SW480 (cell line): ENCODE measurements around the gene IL4.
"Not testable (repeated sequence)": the region's sequence is repeated elsewhere in the genome, so short reads cannot be mapped to it uniquely, and the experiment has no call there.

ENCODE experiments used
- DNase-seq: peaks from one replicate; pipeline ENCODE4 v3.0.0-alpha.2; 2016; ENCODE audit warnings: low spot score

IL4 gene

GRCh38 chr5:132673939-132674630 is at the start of gene IL4:
IL4 (plus strand) TSS chr5:132673989; CDS start chr5:132674051, 62 bp downstream.
- no peak for DNase-seq

DNA sequence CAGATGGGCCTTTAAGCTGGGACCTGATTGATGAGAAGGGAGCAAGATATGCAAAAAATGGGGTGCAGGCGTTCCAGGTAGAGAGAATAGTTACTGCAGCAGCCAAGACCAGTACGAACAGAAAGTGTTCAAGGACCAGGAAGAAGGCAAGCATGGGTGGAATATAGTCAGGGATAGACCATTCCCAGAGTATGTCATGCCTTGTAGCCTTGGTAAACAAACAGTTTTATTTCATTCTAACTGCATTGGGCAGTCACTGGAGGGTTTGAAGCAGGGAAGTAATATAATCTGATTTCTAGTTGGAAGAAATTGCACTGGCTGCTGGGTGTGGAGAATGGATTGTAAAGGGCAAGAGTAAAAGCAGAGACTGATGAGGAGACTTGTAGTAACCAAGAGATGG is 46.3 kb upstream of the IL4 start:
- no peak for DNase-seq

GRCh38 chr5:132628814-132629213 is 45.0 kb upstream of the IL4 start:
- DNase-seq = no peak

- no peak for DNase-seq
Observed at GRCh38 chr5:132629230-132629944, 44.4 kb upstream of the IL4 start.

DNA sequence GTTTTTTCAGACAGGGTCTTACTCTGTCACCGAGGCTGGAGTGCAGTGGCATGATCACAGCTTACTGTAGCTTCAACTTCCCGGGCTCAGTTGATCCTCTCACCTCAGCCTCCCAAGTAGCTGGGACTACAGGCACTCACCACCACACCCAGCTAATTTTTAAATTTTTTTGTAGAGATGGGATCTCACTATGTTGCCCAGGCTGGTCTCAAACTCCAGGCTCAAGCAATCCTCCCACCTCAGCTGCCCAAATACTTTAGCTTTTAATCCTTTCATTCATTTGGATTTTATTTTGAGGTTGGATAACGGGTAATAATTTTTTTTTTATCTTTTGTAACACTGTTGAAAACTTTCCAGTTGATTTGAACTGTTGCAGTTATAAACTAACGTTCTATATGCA is 40.2 kb upstream of the IL4 start:
- DNase-seq = not testable (repeated sequence)

- no peak for DNase-seq
Observed at GRCh38 chr5:132635873-132636272, 37.9 kb upstream of the IL4 start.

DNA sequence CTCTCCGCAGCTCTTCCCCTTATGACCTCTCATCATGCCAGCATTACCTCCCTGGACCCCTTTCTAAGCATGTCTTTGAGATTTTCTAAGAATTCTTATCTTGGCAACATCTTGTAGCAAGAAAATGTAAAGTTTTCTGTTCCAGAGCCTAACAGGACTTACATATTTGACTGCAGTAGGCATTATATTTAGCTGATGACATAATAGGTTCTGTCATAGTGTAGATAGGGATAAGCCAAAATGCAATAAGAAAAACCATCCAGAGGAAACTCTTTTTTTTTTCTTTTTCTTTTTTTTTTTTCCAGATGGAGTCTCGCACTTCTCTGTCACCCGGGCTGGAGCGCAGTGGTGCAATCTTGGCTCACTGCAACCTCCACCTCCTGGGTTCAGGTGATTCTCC is 36.5 kb upstream of the IL4 start:
- no peak for DNase-seq

DNA sequence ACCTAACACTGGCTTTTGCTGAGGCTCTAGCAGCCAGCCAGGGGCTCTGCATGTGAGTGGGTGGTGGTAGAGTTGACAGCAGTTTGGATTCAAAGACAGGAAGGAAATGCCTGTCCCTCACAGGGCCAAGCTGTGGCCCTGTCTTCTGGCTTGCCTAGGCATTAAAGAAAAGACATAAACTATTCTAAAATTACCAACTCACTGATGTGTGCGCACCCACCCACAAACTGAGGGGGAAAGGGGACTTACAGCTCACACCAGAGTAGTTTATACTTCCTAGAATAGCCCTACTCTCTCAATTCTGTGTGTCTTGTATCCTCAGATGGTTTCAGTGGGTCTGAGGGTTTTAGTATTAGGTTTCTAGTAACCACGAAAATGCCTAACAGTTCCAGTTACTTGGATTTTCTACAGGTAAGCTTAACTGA is 34.1 kb upstream of the IL4 start:
- DNase-seq = no peak

- DNase-seq = no peak
Observed at GRCh38 chr5:132640613-132641012, 33.2 kb upstream of the IL4 start.

DNA sequence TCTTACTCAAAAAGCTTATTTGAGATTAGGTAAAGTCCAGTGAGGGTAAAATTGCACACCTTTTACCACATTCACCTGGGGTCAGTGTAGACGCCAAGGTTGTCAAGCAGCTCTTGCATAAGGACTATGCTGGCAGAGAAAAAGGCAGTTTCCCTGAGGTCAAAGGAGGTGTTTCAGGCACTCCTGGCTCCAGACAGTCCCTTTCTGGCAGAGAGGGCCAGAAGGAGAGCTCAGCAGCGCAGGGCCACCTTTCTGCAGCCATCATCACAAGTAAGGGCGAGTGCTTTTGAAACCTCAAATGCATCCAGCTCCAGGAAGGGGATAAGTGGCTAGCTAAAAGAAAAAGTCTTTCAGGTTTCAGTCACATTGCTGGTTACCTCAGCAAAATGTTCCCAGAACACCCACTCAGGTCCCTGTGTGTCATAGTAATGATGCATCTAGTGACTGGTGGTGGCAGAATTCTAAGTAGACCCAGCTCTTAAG is 32.5 kb upstream of the IL4 start:
- no peak for DNase-seq

DNA sequence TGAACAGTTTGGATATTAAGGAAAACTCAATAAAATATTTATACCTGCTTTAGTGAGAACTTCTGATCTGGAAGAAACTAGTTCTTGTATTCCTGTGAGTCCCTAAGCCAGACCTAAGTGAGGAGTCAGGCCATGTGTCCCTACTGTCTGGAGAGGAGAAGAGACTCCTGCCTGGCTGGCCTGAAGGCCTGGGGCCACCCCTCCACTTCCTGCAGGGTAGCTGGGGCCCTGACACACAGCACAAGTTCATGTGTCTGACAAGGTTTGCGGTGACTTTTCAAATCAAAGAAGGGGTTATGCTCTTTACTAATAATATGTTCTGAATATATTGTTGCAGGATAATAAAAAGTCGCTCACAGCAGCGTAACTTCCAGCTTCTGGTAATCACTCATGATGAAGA is 31.9 kb upstream of the IL4 start:
- DNase-seq = no peak

DNA sequence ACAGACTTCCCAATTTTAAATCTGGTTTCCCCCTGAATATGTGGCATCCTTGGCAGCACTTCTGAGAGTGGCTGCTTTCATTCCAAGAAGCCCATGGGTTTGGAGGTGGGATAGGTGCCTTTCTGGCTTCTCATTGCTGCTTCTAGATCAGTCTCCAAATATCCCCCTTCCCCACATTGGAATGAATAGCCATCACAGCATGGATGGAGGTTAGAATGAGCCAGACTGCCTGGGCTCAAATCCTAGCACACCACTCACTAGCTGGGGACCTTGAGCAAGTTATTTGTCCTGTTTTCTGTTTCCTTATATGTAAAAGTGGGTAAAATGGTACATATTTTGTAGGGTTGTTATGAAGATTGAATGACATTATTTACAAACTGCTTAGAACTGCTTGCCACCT is 29.6 kb upstream of the IL4 start:
- no peak for DNase-seq

DNA sequence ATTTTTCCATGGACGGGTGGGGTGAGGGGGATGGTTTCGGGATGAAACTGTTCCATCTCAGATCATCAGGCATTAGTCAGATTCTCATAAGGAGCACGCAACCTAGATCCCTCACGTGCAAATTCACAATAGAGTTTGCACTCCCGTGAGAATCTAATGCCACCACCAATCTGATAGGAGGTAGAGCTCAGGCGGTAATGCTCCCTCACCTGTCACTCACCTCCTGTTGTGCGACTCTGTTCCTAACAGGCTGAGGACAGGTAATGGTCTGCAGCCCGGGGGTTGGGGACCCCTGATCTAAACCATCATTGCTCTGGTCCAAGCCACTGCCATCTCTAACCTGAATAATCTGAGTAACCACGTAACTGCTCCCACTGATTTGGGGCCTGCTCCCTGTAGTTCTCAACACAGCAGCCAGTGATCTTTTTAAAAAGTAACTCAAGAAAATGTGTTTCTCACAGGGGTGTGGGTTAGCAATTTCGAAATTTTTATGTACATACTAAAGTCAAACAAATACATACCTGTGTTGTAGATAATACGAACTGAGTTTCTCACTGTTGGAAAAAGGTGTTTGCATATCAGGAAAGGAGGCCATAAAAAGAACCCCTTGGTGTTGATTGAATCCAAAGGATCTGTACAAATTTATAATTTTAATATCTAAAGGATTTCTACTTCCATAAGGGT is 27.1 kb upstream of the IL4 start:
- no peak for DNase-seq

GRCh38 chr5:132647473-132647872 is 26.3 kb upstream of the IL4 start:
- no peak for DNase-seq

DNA sequence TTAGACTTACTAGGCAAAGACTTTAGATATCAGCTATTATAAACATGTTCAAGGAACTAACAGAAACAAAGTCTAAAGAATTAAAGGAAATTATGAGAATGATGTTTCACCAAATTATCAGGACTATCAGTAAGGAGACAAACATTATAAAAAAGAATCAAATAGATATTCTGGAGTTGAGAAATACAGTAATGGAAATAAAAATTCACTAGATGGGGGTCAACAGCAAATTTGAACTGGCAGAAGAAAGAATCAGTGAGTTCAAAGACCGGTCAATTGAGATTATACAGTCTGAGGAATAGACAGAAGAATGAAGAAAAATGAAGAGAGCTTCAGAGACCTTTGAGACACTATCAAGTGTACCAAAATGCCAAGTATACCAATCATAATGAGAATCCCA is 25.4 kb upstream of the IL4 start:
- DNase-seq = no peak

DNA sequence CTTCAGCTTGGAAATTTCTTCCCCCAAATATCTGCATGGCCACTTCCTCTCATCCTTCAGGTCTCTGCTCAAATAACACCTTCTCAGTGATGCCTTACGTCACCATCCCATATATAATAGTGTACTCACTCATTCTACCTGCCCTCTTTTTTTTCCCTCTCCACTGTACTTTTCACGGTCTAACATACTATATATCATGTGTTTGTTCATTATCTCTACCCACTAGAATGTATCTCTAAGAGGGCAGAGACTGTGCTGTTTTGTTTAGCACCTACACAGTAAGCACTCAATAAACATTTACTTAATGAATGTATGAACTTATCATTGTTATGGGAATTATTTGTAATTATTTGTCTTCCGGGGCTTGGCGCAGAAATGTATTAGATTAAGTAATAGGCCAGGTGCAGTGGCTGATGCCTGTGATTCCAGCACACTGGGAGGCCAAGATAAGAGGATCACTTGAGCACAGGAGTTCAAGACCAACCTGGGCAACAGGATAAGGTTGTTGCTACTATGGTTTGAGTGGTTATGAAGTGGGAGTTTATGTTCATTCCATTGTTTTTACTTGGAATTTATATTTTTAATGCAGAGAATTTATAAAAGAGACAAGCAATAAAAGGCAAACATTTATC is 21.8 kb upstream of the IL4 start:
- no peak for DNase-seq

GRCh38 chr5:132653716-132654115 is 20.1 kb upstream of the IL4 start:
- DNase-seq = no peak

DNA sequence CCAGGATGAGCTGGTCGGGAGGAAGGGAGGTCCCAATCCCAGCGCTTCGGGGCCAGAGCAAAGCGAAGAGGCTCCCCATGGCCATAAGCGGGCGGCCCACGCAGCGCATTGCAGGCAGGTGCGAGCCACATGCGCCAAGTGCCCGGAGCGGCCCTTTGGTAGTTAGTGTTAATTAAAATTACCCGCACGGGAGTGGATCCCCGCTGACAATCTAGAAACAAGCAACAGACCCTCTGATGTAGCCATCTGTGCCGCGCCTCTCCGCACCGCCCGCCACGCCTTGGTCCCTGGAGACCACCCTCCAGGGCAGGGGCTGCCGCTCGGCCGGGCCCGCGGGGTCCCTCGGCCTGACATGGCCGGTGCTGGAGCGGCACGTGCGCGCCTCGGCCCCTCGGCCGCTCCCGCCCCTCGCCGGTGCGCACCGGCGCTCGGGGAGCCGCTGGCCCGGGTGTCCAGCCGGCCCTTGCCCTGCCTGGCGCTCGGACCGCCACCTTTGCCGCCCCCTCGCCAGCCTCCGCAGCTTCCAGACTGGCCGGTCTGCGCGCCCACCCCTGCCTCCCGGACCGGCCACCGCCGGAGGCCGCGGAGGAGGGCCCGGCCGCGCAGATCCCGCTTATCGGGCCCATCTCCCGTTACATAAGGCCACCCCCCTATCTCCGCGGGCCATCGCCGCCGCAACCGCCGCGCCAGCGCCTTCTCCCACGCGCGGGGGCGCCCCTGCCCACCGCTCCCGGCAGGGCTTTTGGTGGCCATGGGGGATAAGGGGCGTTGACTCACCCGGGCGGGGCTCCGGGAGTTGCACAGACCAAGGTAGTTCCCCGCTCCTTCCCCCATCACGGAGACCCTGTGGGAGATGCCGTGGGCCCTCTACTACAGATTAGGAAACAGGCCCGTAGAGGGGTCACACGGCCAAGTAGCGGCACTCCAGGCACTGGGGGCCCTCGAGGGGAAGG is 17.7 kb upstream of the IL4 start:
- DNase-seq = no peak

GRCh38 chr5:132656774-132657355 is 16.9 kb upstream of the IL4 start:
- DNase-seq = no peak

- DNase-seq = no peak
Observed at GRCh38 chr5:132657676-132658380, 16.0 kb upstream of the IL4 start, which contains the start of gene IL13. IL13 (plus strand) TSS chr5:132658173; CDS start chr5:132658187, 14 bp downstream.
